ENCODE data around the gene LOC101059915.

DNA sequence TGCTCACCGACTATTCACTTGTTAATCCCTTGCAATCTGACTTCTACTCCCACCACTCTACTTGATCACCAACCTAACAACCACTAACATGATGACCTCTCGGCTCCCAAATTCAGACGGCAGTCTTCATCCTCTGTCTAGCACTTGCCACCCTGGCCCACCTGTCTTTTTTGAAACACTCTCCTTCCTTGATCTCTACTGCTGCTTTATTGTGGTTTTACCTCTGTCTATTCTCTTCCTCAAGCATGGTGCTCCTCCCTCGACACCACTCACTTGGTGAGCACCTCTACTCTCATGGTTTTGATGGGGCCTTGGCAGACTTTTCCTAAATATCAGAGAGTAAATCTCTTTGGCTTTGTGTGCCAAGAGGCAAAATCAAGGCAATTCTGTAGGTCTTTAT is 27.3 kb upstream of the LOC101059915 start:
- TF ChIP-seq CTCF (IDR thresholded peaks at IDR 0.05; ENCODE audit: extremely low read depth in 1 of 2, insufficient read depth in 1 of 2, low read depth in 1 of 2, low read length in 2 of 2) (no peak), POLR2AphosphoS5 (IDR thresholded peaks at IDR 0.05; ENCODE audit: insufficient read depth, low read depth, low read length) (no peak), EZH2 (IDR thresholded peaks at IDR 0.05; ENCODE audit: borderline replicate concordance, low read depth, low read length, severe bottlenecking) (no peak), POLR2A (IDR thresholded peaks at IDR 0.05; ENCODE audit: low read depth, low read length) (no peak), JUN (IDR thresholded peaks at IDR 0.05; ENCODE audit: borderline replicate concordance, insufficient read depth, insufficient read length, low read depth) (no peak), MAX (IDR thresholded peaks at IDR 0.05; ENCODE audit: insufficient read depth, insufficient read length) (no peak)

Measured in endothelial cell of umbilical vein (primary cell).